ENCODE measurements around the gene EGFLAM. TPM values are rescaled to one million over a fixed set of nuclear protein-coding genes. Genes with fewer than 3 reads are reported as not detected.
"Not testable (repeated sequence)": the region's sequence is repeated elsewhere in the genome, so short reads cannot be mapped to it uniquely, and the experiment has no call there.

The EGFLAM gene
- total and polyA plus RNA-seq, 2 experiments from 2014 or later, result 6.5 to 9.0 TPM

DNA sequence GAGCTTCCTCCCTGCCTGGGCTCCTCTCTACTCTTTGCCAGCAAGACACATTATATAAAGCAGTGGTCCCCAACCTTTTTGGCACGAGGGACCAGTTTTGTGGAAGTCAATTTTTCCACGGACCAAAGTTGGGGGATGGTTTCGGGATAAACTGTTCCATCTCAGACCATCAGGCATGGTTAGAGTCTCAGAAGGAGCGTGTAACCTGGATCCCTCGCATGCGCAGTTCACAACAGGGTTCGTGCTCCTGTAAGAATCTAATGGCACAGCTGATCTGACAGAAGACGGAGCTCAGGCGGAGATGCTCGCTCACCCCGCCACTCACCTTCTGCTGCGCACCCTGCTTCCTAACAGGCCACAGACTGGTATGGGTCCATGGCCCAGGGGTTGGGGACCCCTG lies 155.3 kb downstream of the EGFLAM start:
- Histone ChIP-seq H3K36me3 (replicated peaks; ENCODE audit: insufficient read depth, low read depth) (no peaks in the 10 kb centered on the region), H3K4me3 (no peak overlapping the region), H3K27me3 (no peaks in the 10 kb centered on the region), H3K9me2 (replicated peaks; ENCODE audit: insufficient read depth) (no peaks in the 10 kb centered on the region), H3K4me2 (no peak overlapping the region), H3K27ac (no peak overlapping the region), H2AFZ (no peak overlapping the region), H4K20me1 (ENCODE audit: insufficient read depth, poor library complexity, severe bottlenecking) (no peaks in the 10 kb centered on the region), H3K9me3 (ENCODE audit: low read depth) (no peaks in the 10 kb centered on the region), H3K79me2 (no peaks in the 10 kb centered on the region), H3K4me1 (ENCODE audit: insufficient read depth) (no peaks in the 10 kb centered on the region)
- 82% methylated on average over 12 of the region's 12 CpGs for WGBS (ENCODE audit: low lambda C conversion rate, missing lambda C conversion rate)
- no peak for DNase-seq (ENCODE audit: low spot score)
- TF ChIP-seq EZH2 (IDR thresholded peaks at IDR 0.05; ENCODE audit: borderline replicate concordance), result no peak
- TF ChIP-seq EZH2phosphoT487 (IDR thresholded peaks at IDR 0.05; ENCODE audit: low read depth, severe bottlenecking, unreplicated experiment), result no peak
- TF ChIP-seq, protein P1, sequence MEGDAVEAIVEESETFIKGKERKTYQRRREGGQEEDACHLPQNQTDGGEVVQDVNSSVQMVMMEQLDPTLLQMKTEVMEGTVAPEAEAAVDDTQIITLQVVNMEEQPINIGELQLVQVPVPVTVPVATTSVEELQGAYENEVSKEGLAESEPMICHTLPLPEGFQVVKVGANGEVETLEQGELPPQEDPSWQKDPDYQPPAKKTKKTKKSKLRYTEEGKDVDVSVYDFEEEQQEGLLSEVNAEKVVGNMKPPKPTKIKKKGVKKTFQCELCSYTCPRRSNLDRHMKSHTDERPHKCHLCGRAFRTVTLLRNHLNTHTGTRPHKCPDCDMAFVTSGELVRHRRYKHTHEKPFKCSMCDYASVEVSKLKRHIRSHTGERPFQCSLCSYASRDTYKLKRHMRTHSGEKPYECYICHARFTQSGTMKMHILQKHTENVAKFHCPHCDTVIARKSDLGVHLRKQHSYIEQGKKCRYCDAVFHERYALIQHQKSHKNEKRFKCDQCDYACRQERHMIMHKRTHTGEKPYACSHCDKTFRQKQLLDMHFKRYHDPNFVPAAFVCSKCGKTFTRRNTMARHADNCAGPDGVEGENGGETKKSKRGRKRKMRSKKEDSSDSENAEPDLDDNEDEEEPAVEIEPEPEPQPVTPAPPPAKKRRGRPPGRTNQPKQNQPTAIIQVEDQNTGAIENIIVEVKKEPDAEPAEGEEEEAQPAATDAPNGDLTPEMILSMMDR (IDR thresholded peaks at IDR 0.05; ENCODE audit: poor library complexity), result no peak

DNA sequence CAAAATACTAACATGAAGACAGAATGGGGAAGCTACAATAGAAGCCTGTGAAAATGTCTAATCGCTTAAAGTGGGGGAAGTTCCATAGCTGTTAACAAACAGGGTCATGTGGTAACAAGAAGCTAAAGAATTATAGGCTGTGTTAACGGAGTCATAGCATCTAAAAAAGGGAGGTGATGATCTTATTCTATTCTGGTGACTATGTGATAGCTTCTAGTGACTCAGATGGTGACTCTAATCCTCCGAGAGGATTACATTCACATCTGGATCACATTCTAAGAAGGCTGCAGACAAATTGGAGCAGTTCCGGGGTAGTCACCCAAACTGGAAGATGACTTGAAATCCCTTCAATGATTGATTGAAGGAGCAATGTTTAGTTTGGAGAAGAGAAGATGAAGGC lies 156.0 kb downstream of the EGFLAM start:
- TF ChIP-seq, protein P1 (IDR thresholded peaks at IDR 0.05; ENCODE audit: poor library complexity), result no peak
- TF ChIP-seq EZH2 (IDR thresholded peaks at IDR 0.05; ENCODE audit: borderline replicate concordance) (no peak), EZH2phosphoT487 (IDR thresholded peaks at IDR 0.05; ENCODE audit: low read depth, severe bottlenecking, unreplicated experiment) (no peak)
- Histone ChIP-seq H3K36me3 (replicated peaks; ENCODE audit: insufficient read depth, low read depth) (no peaks in the 10 kb centered on the region), H3K27me3 (no peaks in the 10 kb centered on the region), H3K4me1 (ENCODE audit: insufficient read depth) (no peaks in the 10 kb centered on the region), H3K79me2 (no peaks in the 10 kb centered on the region), H3K4me3 (no peak overlapping the region), H4K20me1 (ENCODE audit: insufficient read depth, poor library complexity, severe bottlenecking) (no peaks in the 10 kb centered on the region), H2AFZ (no peak overlapping the region), H3K9me2 (replicated peaks; ENCODE audit: insufficient read depth) (no peaks in the 10 kb centered on the region), H3K9me3 (ENCODE audit: low read depth) (no peaks in the 10 kb centered on the region), H3K27ac (no peak overlapping the region), H3K4me2 (no peak overlapping the region)
- no peak for DNase-seq (ENCODE audit: low spot score)
- 78% methylated on average over 4 of the region's 4 CpGs for WGBS (ENCODE audit: low lambda C conversion rate, missing lambda C conversion rate)

DNA sequence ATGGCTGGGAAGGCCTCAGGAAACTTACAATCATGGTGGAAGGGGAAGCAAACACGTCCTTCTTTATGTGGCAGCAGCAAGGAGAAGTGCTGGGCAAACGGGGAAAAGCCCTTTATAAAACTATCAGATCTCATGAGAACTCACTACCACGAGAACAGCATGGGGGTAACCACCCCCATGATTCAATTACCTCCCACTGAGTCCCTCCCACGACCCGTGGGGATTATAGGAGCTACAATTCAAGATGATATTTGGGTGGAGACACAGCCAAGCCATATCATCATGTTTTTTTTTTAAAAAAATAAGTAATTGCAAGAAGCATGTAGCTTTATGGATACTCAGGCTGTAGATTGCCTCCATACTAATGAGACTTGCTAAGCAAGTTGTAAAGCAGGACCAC lies 157.4 kb downstream of the EGFLAM start:
- not testable (repeated sequence) for H3K4me3 ChIP-seq; H3K36me3 ChIP-seq (replicated peaks; ENCODE audit: insufficient read depth, low read depth); H4K20me1 ChIP-seq (ENCODE audit: insufficient read depth, poor library complexity, severe bottlenecking); H3K4me2 ChIP-seq; H3K4me1 ChIP-seq (ENCODE audit: insufficient read depth); H3K27me3 ChIP-seq; H3K9me2 ChIP-seq (replicated peaks; ENCODE audit: insufficient read depth); H3K79me2 ChIP-seq; DNase-seq (ENCODE audit: low spot score); H3K9me3 ChIP-seq (ENCODE audit: low read depth); H3K27ac ChIP-seq; H2AFZ ChIP-seq
- 75% methylated on average over 5 of the region's 5 CpGs for WGBS (ENCODE audit: low lambda C conversion rate, missing lambda C conversion rate)

DNA sequence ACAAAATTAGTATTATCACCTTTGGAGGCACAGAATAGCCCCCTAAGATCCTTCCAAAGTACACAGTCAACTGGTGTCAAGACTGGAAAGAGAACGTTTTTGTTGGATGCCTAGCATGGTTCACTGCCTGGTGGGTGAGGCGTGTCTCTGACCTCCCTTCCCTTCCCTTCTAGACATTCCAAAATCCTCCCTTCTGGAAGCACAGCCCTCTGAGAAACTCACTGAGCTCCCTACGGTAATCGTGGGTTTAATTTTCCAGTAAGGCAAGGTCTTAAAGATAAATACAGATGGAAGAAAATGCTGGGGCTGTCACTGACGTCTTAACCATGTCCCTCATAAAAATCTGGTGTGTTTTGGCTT lies 159.3 kb downstream of the EGFLAM start:
- H3K27ac ChIP-seq, result no peak overlapping the region
- H3K9me2 ChIP-seq (replicated peaks; ENCODE audit: insufficient read depth), result no peaks in the 10 kb centered on the region
- no peak overlapping the region for H3K4me3 ChIP-seq
- no peaks in the 10 kb centered on the region for H3K27me3 ChIP-seq
- H3K4me2 ChIP-seq, result no peak overlapping the region
- no peaks in the 10 kb centered on the region for H3K36me3 ChIP-seq (replicated peaks; ENCODE audit: insufficient read depth, low read depth)
- H2AFZ ChIP-seq, result no peak overlapping the region
- H4K20me1 ChIP-seq (ENCODE audit: insufficient read depth, poor library complexity, severe bottlenecking), result no peaks in the 10 kb centered on the region
- no peak for TF ChIP-seq EZH2 (IDR thresholded peaks at IDR 0.05; ENCODE audit: borderline replicate concordance)
- H3K79me2 ChIP-seq, result no peaks in the 10 kb centered on the region
- no peak for DNase-seq (ENCODE audit: low spot score)
- 33% methylated on average over 5 of the region's 5 CpGs for WGBS (ENCODE audit: low lambda C conversion rate, missing lambda C conversion rate)
- no peaks in the 10 kb centered on the region for H3K4me1 ChIP-seq (ENCODE audit: insufficient read depth)
- no peaks in the 10 kb centered on the region for H3K9me3 ChIP-seq (ENCODE audit: low read depth)

DNA sequence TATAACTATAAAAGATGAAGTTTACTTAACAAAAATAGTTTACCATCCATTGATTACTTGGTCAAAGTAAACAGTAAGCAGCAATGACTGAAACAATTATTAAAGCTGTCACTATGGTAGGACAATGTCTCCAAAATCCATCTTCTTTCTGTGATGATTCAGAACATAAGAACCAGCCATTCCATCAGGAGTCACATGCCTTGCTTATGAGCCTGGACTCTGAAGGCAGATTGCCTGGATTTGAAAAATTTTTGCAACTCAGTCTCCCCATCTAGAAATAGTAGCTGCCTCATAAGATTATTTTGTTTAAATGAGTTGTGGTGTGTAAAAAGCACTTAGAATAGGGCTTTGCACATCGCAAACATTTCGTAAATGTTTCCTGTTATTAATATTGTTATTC lies 161.9 kb downstream of the EGFLAM start:
- Histone ChIP-seq H3K4me3 (no peak overlapping the region), H3K36me3 (replicated peaks; ENCODE audit: insufficient read depth, low read depth) (no peaks in the 10 kb centered on the region), H3K79me2 (no peaks in the 10 kb centered on the region), H2AFZ (no peak overlapping the region), H3K9me3 (ENCODE audit: low read depth) (no peaks in the 10 kb centered on the region), H3K27me3 (no peaks in the 10 kb centered on the region), H3K4me1 (ENCODE audit: insufficient read depth) (no peaks in the 10 kb centered on the region), H3K27ac (no peak overlapping the region), H4K20me1 (ENCODE audit: insufficient read depth, poor library complexity, severe bottlenecking) (no peaks in the 10 kb centered on the region), H3K9me2 (replicated peaks; ENCODE audit: insufficient read depth) (no peaks in the 10 kb centered on the region), H3K4me2 (no peak overlapping the region)
- TF ChIP-seq EZH2 (IDR thresholded peaks at IDR 0.05; ENCODE audit: borderline replicate concordance), result no peak
- no peak for TF ChIP-seq EZH2phosphoT487 (IDR thresholded peaks at IDR 0.05; ENCODE audit: low read depth, severe bottlenecking, unreplicated experiment)
- TF ChIP-seq, protein P1 (IDR thresholded peaks at IDR 0.05; ENCODE audit: poor library complexity), result no peak
- DNase-seq (ENCODE audit: low spot score), result no peak
- WGBS (ENCODE audit: low lambda C conversion rate, missing lambda C conversion rate), result 96% methylated on average over 2 of the region's 2 CpGs
